HepG2 (cell line): ENCODE data around the gene PTPRD. TPM values are rescaled to one million over a fixed set of nuclear protein-coding genes. Genes with fewer than 3 reads are reported as not detected.

Experiments
- ATAC-seq: fragments of 200-7000 bp; cut with Tn5 transposase; 3 replicates; pipeline ENCODE4 v1.9.1; 2020; ENCODE audit warnings: mild to moderate bottlenecking, moderate library complexity
- BruUV-seq: library from RNA; stranded (reverse); fragments of 400-500 nt; replicated peaks from 2 replicates; lab custom pipeline; 2021; lab: Mats Ljungman, UMichigan
- CTCF ChIA-PET: fragments of 300-600 bp; formaldehyde crosslinking; extraction: SDS; loops from one replicate; lab custom pipeline; 2021; ENCODE audit warnings: low total read pairs, inconsistent platforms, low intra/inter-chr PET ratio; lab: Yijun Ruan, JAX
- POLR2A ChIA-PET: fragments of 350-600 bp; sonication (Branson Sonifier 250); formaldehyde crosslinking; loops from one replicate; lab custom pipeline; 2020; ENCODE audit warnings: antibody characterized with exemption, inconsistent platforms; lab: Yijun Ruan, JAX
- DNase-seq: peaks from one replicate; pipeline ENCODE4 v3.0.0-alpha.2; 2015; ENCODE audit warnings: low spot score
- FAIRE-seq: peaks from 3 replicates; lab custom pipeline; 2011; peaks lifted over from hg19 to GRCh38; lab: Jason Lieb, UNC
- H2AFZ ChIP-seq: one replicate; pipeline ENCODE4 v1.6.1; 2011; ENCODE audit warnings: low read length, inconsistent platforms
- H3K27ac ChIP-seq: fragments of 300-600 bp; 3 replicates; pipeline ENCODE4 v1.8.0; 2011; ENCODE audit warnings: mixed run types, mild to moderate bottlenecking, mixed read lengths, low read length, inconsistent platforms; ENCODE audit not compliant: insufficient read depth; ENCODE audit errors: extremely low read length
- H3K27me3 ChIP-seq, 2 experiments: fragments of 200-600 bp in 1 of 2; 2 replicates in 1 of 2; 3 replicates in 1 of 2; pipeline versions ENCODE4 v1.6.0 to v1.8.0; 2011; ENCODE audit warnings: low read length in 2 of 2, mild to moderate bottlenecking in 2 of 2, moderate library complexity in 2 of 2, inconsistent platforms in 1 of 2; ENCODE audit not compliant: insufficient read depth in 2 of 2, control insufficient read depth in 1 of 2
- H3K36me3 ChIP-seq, 2 experiments: fragments of 200-600 bp in 1 of 2; replicated peaks in 1 of 2; 2 replicates in 1 of 2; 3 replicates in 1 of 2; pipeline versions ENCODE4 v1.5.1 to v1.8.0; 2011; ENCODE audit warnings: low read length in 2 of 2, inconsistent platforms in 1 of 2; ENCODE audit not compliant: insufficient read depth in 2 of 2, control insufficient read depth in 1 of 2
- H3K4me1 ChIP-seq: 2 replicates; pipeline ENCODE4 v1.5.1; 2012; ENCODE audit warnings: low read length, inconsistent platforms; ENCODE audit not compliant: insufficient read depth
- H3K4me2 ChIP-seq: 2 replicates; pipeline ENCODE4 v1.6.0; 2011; ENCODE audit warnings: low read depth, low read length, inconsistent platforms
- H3K4me3 ChIP-seq, 3 experiments: fragments of 200-600 bp in 1 of 3; sonication (generic), shearing (Covaris generic) in 1 of 3; replicated peaks in 1 of 3; 2 replicates each; pipeline ENCODE4 v1.5.1; 2011 to 2016; ENCODE audit warnings: low read length in 3 of 3, inconsistent platforms in 2 of 3, low read depth in 2 of 3, mild to moderate bottlenecking in 2 of 3, control low read depth in 1 of 3, mixed read lengths in 1 of 3; ENCODE audit not compliant: insufficient read depth in 1 of 3
- H3K79me2 ChIP-seq: one replicate; pipeline ENCODE4 v1.6.1; 2011; ENCODE audit warnings: low read length, inconsistent platforms; ENCODE audit not compliant: insufficient read depth
- H3K9ac ChIP-seq: 2 replicates; pipeline ENCODE4 v1.6.0; 2011; ENCODE audit warnings: mild to moderate bottlenecking, low read depth, low read length, inconsistent platforms; ENCODE audit not compliant: insufficient read depth
- H3K9me3 ChIP-seq: 2 replicates; pipeline ENCODE4 v1.5.1; 2012; ENCODE audit warnings: mild to moderate bottlenecking, low read length
- H4K20me1 ChIP-seq: 2 replicates; pipeline ENCODE4 v1.6.0; 2011; ENCODE audit warnings: inconsistent platforms, mild to moderate bottlenecking, low read length, moderate library complexity; ENCODE audit not compliant: insufficient read depth
- ATF7-NPFF ChIP-seq: sonication (generic); formaldehyde crosslinking; IDR thresholded peaks from 2 replicates; pipeline ENCODE4 v1.8.1; 2023; ENCODE audit warnings: mild to moderate bottlenecking, low read depth, missing genetic modification reagents, moderate library complexity
- CBFB ChIP-seq: sonication (generic); formaldehyde crosslinking; IDR thresholded peaks from 2 replicates; pipeline ENCODE4 v1.4.0; 2020; ENCODE audit warnings: missing genetic modification reagents
- KDM5B ChIP-seq: sonication (generic); formaldehyde crosslinking; IDR thresholded peaks from 2 replicates; pipeline ENCODE4 v1.4.0; 2020; ENCODE audit warnings: missing genetic modification reagents, mild to moderate bottlenecking, borderline replicate concordance
- MXD1 ChIP-seq: sonication (generic); formaldehyde crosslinking; IDR thresholded peaks from 2 replicates; pipeline ENCODE4 v1.4.0; 2020; ENCODE audit warnings: mild to moderate bottlenecking, missing genetic modification reagents
- PREB ChIP-seq: sonication (generic); formaldehyde crosslinking; IDR thresholded peaks from 2 replicates; pipeline ENCODE4 v1.4.0; 2020; ENCODE audit warnings: missing genetic modification reagents
- TAF1 ChIP-seq: sonication (generic); formaldehyde crosslinking; IDR thresholded peaks from 2 replicates; pipeline ENCODE4 v1.4.0; 2020; ENCODE audit warnings: missing genetic modification reagents
- ZBTB1 ChIP-seq: sonication (generic); formaldehyde crosslinking; IDR thresholded peaks from 2 replicates; pipeline ENCODE4 v1.4.0; 2020; ENCODE audit warnings: missing genetic modification reagents, borderline replicate concordance
- ZFX ChIP-seq: sonication (generic); formaldehyde crosslinking; IDR thresholded peaks from 2 replicates; pipeline ENCODE4 v1.4.0; 2020; ENCODE audit warnings: mild to moderate bottlenecking, low read depth, missing genetic modification reagents, moderate library complexity
- ZGPAT ChIP-seq: IDR thresholded peaks from 2 replicates; pipeline ENCODE4 v1.6.1; 2016; ENCODE audit warnings: mild to moderate bottlenecking
- ZNF331 ChIP-seq: sonication (generic); formaldehyde crosslinking; IDR thresholded peaks from 2 replicates; pipeline ENCODE4 v1.4.0; 2020; ENCODE audit warnings: missing genetic modification reagents
- ZNF367 ChIP-seq: sonication (generic); formaldehyde crosslinking; IDR thresholded peaks from 2 replicates; pipeline ENCODE4 v1.4.0; 2020; ENCODE audit warnings: missing genetic modification reagents, borderline replicate concordance
- ZNF414 ChIP-seq: sonication (generic); formaldehyde crosslinking; IDR thresholded peaks from 2 replicates; pipeline ENCODE4 v1.5.0; 2020; ENCODE audit warnings: missing genetic modification reagents
- ZNF570 ChIP-seq: sonication (generic); formaldehyde crosslinking; IDR thresholded peaks from 2 replicates; pipeline ENCODE4 v1.4.0; 2020; ENCODE audit warnings: mild to moderate bottlenecking, missing genetic modification reagents, borderline replicate concordance
- WGBS: methylation state at CpG from one replicate; pipeline ENCODE4 v1.1.6; 2017; ENCODE audit warnings: low lambda C conversion rate; 5-methylcytosine and 5-hydroxymethylcytosine counted together
- in situ Hi-C: cut with HindIII; loops from 2 replicates; pipeline ENCODE4 v1.10.0; 2017; ENCODE audit warnings: low pct_unique_long_range_greater_than_20kb; ENCODE audit not compliant: extremely low pct_ligation_motif_present
- intact Hi-C: fragments of 100-400 bp; cut with micrococcal nuclease; formaldehyde crosslinking; loops from one replicate; pipeline ENCODE4 v1.10.0; 2022; ENCODE audit not compliant: unreplicated experiment
- polyA plus RNA-seq, 8 experiments: library from polyadenylated mRNA; depleted of rRNA in 3 of 8; stranded (reverse) in 7 of 8; unstranded in 1 of 8; fragments of >200 nt; fragmentation: Illumina TruSeq in 4 of 8; extraction: Trizol in 4 of 8; gene quantifications; 2 replicates each; pipeline versions ENCODE4 v1.2.1 to v1.2.3, GENCODE V29; 2011 to 2016; ENCODE audit warnings: low read depth in 4 of 8, missing spikeins in 1 of 8, mixed read lengths in 1 of 8; ENCODE audit not compliant: insufficient read depth in 1 of 8
- total RNA-seq, 5 experiments: library from RNA; depleted of rRNA; stranded (reverse); fragments of >200 nt; fragmentation: Illumina TruSeq; extraction: Trizol; gene quantifications; 2 replicates each; pipeline ENCODE4 v1.2.3, GENCODE V29; 2016; ENCODE audit warnings: low read depth in 1 of 5
- TF ChIP-seq, protein P1 (sequence below): sonication (generic); formaldehyde crosslinking; IDR thresholded peaks from 2 replicates; pipeline ENCODE4 v1.8.0; 2022; ENCODE audit warnings: missing genetic modification reagents, mild to moderate bottlenecking, borderline replicate concordance

Gene PTPRD
- total and polyA plus RNA-seq, 2 of the 13 experiments (the other 11 are each of a cell fraction or from before 2014, with no cell fraction given): 0.05 TPM; not detected in 1

- TF ChIP-seq MXD1 (no peak), ZNF331 (CRISPR knock-in tag) (no peak)
These were observed 517.6 kb downstream of the PTPRD start (continued) for GRCh38 chr9:10095208-10095607.

DNA sequence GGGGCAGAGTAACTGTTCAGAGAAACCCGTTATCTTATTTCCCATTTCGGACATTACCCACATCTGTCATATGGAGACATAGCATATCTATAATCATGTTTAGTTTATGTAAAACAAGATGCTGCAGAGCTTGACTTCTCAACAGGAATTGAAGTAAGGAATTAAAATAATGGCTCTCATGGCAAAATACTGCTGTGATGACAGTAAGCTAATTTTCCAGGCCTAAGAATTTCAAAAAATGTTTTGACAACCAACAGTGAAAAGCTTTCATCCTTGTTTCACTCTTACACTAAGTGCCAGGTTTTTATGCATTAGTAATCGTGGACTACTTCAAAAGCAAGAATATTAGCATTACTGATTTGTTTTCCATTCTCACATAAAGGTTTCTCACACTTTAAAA is 518.2 kb downstream of the PTPRD start:
- H3K27ac ChIP-seq: no peak overlapping the region
- in situ Hi-C loops: no loop called here
- H3K4me1 ChIP-seq: no peaks in the 10 kb centered on the region

More for the DNA sequence above, 518.2 kb downstream of the PTPRD start:
- no peak for DNase-seq
- TF ChIP-seq CBFB (CRISPR knock-in tag): no peak
- TF ChIP-seq, protein P1, sequence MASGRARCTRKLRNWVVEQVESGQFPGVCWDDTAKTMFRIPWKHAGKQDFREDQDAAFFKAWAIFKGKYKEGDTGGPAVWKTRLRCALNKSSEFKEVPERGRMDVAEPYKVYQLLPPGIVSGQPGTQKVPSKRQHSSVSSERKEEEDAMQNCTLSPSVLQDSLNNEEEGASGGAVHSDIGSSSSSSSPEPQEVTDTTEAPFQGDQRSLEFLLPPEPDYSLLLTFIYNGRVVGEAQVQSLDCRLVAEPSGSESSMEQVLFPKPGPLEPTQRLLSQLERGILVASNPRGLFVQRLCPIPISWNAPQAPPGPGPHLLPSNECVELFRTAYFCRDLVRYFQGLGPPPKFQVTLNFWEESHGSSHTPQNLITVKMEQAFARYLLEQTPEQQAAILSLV (CRISPR knock-in tag): no peak
- TF ChIP-seq ZNF414 (CRISPR knock-in tag): no peak
- no peak for TF ChIP-seq PREB
- TF ChIP-seq ZNF367 (CRISPR knock-in tag): no peak
- TF ChIP-seq ZGPAT (CRISPR knock-in tag): no peak
- TF ChIP-seq ZNF570 (CRISPR knock-in tag): no peak
- TF ChIP-seq TAF1 (CRISPR knock-in tag): no peak
- TF ChIP-seq ATF7-NPFF (CRISPR knock-in tag): no peak
- TF ChIP-seq KDM5B (CRISPR knock-in tag): no peak
- no peak for TF ChIP-seq ZFX (CRISPR knock-in tag)
- no peak for TF ChIP-seq ZBTB1 (CRISPR knock-in tag)
- BruUV-seq: no TSS peak
- H3K9me3 ChIP-seq: no peaks in the 10 kb centered on the region
- no peaks in the 10 kb centered on the region for H3K36me3 ChIP-seq
- CTCF ChIA-PET: no interaction called here
- no peak for ATAC-seq
- no peak for FAIRE-seq
- intact Hi-C loops: no loop called here
- POLR2A ChIA-PET: no interaction called here
- no peaks in the 10 kb centered on the region for H4K20me1 ChIP-seq
- no peak overlapping the region for H3K9ac ChIP-seq
- no peak overlapping the region for H2AFZ ChIP-seq
- no peak overlapping the region for H3K4me2 ChIP-seq
- WGBS: 0% methylated on average over 3 of the region's 3 CpGs
- H3K79me2 ChIP-seq: no peaks in the 10 kb centered on the region
- no peak overlapping the region for H3K4me3 ChIP-seq
- H3K27me3 ChIP-seq: no peaks in the 10 kb centered on the region
